GM12878 (cell line): ENCODE results near the gene DIAPH2. TPM values are rescaled to one million over a fixed set of nuclear protein-coding genes. Genes with fewer than 3 reads are reported as not detected.

Source experiments
- ATAC-seq: fragments of 200-7000 bp; cut with Tn5 transposase; 3 replicates; pipeline ENCODE4 v1.9.1; 2020; ENCODE audit warnings: mild to moderate bottlenecking, moderate library complexity
- BruUV-seq: library from RNA; stranded (reverse); fragments of 400-500 nt; replicated peaks from 2 replicates; lab custom pipeline; 2021; lab: Mats Ljungman, UMichigan
- CTCF ChIA-PET: fragments of 300-600 bp; sonication (Branson Sonifier 250); formaldehyde crosslinking; extraction: SDS; loops from one replicate; lab custom pipeline; 2021; ENCODE audit warnings: inconsistent platforms; lab: Yijun Ruan, JAX
- POLR2A ChIA-PET: fragments of 350-600 bp; formaldehyde crosslinking; extraction: SDS; loops from one replicate; lab custom pipeline; 2021; ENCODE audit warnings: inconsistent platforms; lab: Charles Lee
- RAD21 ChIA-PET: fragments of 300-600 bp; sonication (Branson Sonifier 250); formaldehyde crosslinking; loops from one replicate; lab custom pipeline; 2023; ENCODE audit warnings: antibody characterized with exemption; ENCODE audit not compliant: unreplicated experiment; lab: Charles Lee
- SMC1A ChIA-PET: fragments of 300-600 bp; sonication (Branson Sonifier 250); formaldehyde crosslinking; loops from one replicate; lab custom pipeline; 2023; ENCODE audit not compliant: unreplicated experiment, uncharacterized antibody; lab: Charles Lee
- DNase-seq: peaks from one replicate; pipeline ENCODE4 v3.0.0-alpha.2; 2011; ENCODE audit warnings: low read depth, low spot score
- FAIRE-seq: peaks from 3 replicates; lab custom pipeline; 2011; peaks lifted over from hg19 to GRCh38; lab: Jason Lieb, UNC
- H2AFZ ChIP-seq: 2 replicates; pipeline ENCODE4 v1.6.0; 2011; ENCODE audit warnings: low read depth, low read length, control low read depth; ENCODE audit not compliant: control insufficient read depth
- H3K27ac ChIP-seq: 2 replicates; pipeline ENCODE4 v1.5.1; 2011; ENCODE audit warnings: control low read depth; ENCODE audit not compliant: control insufficient read depth, insufficient read depth
- H3K27me3 ChIP-seq, 2 experiments: replicated peaks in 1 of 2; 2 replicates each; pipeline versions ENCODE4 v1.6.0 to v1.6.1; 2011; ENCODE audit warnings: low read length in 1 of 2; ENCODE audit not compliant: control insufficient read depth in 2 of 2, insufficient read depth in 2 of 2
- H3K36me3 ChIP-seq, 2 experiments: 2 replicates each; pipeline ENCODE4 v1.5.1; 2011; ENCODE audit warnings: low read length in 1 of 2; ENCODE audit not compliant: control insufficient read depth in 2 of 2, insufficient read depth in 2 of 2
- H3K4me1 ChIP-seq: 2 replicates; pipeline ENCODE4 v1.6.1; 2011; ENCODE audit warnings: mild to moderate bottlenecking, low read length, moderate library complexity, mixed read lengths; ENCODE audit not compliant: control insufficient read depth, insufficient read depth
- H3K4me2 ChIP-seq: 2 replicates; pipeline ENCODE4 v1.6.0; 2011; ENCODE audit warnings: control low read depth; ENCODE audit not compliant: control insufficient read depth, insufficient read depth
- H3K4me3 ChIP-seq: fragments of 200-600 bp; sonication (generic); 2 replicates; pipeline ENCODE4 v1.5.1; 2016
- H3K79me2 ChIP-seq: 2 replicates; pipeline ENCODE4 v1.6.0; 2011; ENCODE audit warnings: low read length; ENCODE audit not compliant: control insufficient read depth, insufficient read depth
- H3K9ac ChIP-seq: 2 replicates; pipeline ENCODE4 v1.8.0; 2011; ENCODE audit warnings: low read length, control low read depth, mixed read lengths; ENCODE audit not compliant: control insufficient read depth, insufficient read depth
- H3K9me3 ChIP-seq: replicated peaks from 3 replicates; pipeline ENCODE4 v1.5.1; 2011; ENCODE audit warnings: mild to moderate bottlenecking, low read length; ENCODE audit not compliant: control insufficient read depth, insufficient read depth
- H4K20me1 ChIP-seq: 2 replicates; pipeline ENCODE4 v1.6.0; 2011; ENCODE audit not compliant: control insufficient read depth, insufficient read depth
- BHLHE40 ChIP-seq, 2 experiments: fragments of 450-650 bp in 1 of 2; IDR thresholded peaks; 2 replicates each; pipeline ENCODE4 v1.6.1; 2011 to 2017; ENCODE audit warnings: low read depth in 2 of 2, borderline replicate concordance in 1 of 2, improper control_type of control experiment in 1 of 2, low read length in 1 of 2, mild to moderate bottlenecking in 1 of 2
- CBFB ChIP-seq: IDR thresholded peaks from 2 replicates; pipeline ENCODE4 v1.6.1; 2016; ENCODE audit warnings: antibody characterized with exemption, low read depth
- CHD1 ChIP-seq: IDR thresholded peaks from 2 replicates; pipeline ENCODE4 v1.6.1; 2012; ENCODE audit warnings: low read depth, low read length, improper control_type of control experiment
- IKZF1 ChIP-seq: fragments of 450-650 bp; conservative IDR thresholded peaks from 2 replicates; pipeline ENCODE4 v1.6.1; 2017; ENCODE audit warnings: antibody characterized with exemption, mild to moderate bottlenecking
- IKZF2 ChIP-seq, 2 experiments: fragments of 450-650 bp; IDR thresholded peaks; 2 replicates each; pipeline ENCODE4 v1.6.1; 2017; ENCODE audit warnings: mild to moderate bottlenecking in 2 of 2, moderate library complexity in 2 of 2
- MEF2A ChIP-seq: IDR thresholded peaks from 2 replicates; pipeline ENCODE4 v1.6.1; 2011; ENCODE audit warnings: low read depth, mild to moderate bottlenecking, low read length, moderate library complexity; ENCODE audit not compliant: insufficient read depth
- MTA2 ChIP-seq: fragments of 450-650 bp; IDR thresholded peaks from 2 replicates; pipeline ENCODE4 v1.6.1; 2016; ENCODE audit warnings: low read depth, mild to moderate bottlenecking, moderate library complexity
- MTA3 ChIP-seq: IDR thresholded peaks from 2 replicates; pipeline ENCODE4 v1.6.1; 2012; ENCODE audit warnings: low read length, inconsistent platforms, borderline replicate concordance
- RUNX3 ChIP-seq: IDR thresholded peaks from 2 replicates; pipeline ENCODE4 v1.6.1; 2012; ENCODE audit warnings: low read length, inconsistent platforms
- SREBF1 ChIP-seq: IDR thresholded peaks from 2 replicates; pipeline ENCODE4 v1.6.1; 2012; ENCODE audit warnings: mild to moderate bottlenecking, low read length
- SUPT20H ChIP-seq: IDR thresholded peaks from 2 replicates; pipeline ENCODE4 v1.6.1; 2011; ENCODE audit warnings: low read depth, mild to moderate bottlenecking, low read length, moderate library complexity, borderline replicate concordance; ENCODE audit not compliant: control insufficient read depth
- WGBS: methylation state at CpG from one replicate; pipeline ENCODE4 v1.1.6; 2016; ENCODE audit warnings: low lambda C conversion rate; ENCODE audit not compliant: insufficient replicate concordance, insufficient coverage; ENCODE audit errors: missing lambda C conversion rate; 5-methylcytosine and 5-hydroxymethylcytosine counted together
- in situ Hi-C: fragments of 300-500 bp; cut with MboI; formaldehyde crosslinking; loops from 9 replicates; pipeline ENCODE4 v1.14.3; 2018; ENCODE audit warnings: mixed read lengths
- intact Hi-C: fragments of 100-400 bp; cut with micrococcal nuclease; formaldehyde crosslinking; loops from one replicate; pipeline ENCODE4 v1.14.2; 2022; ENCODE audit not compliant: unreplicated experiment
- polyA plus RNA-seq, 11 experiments: library from polyadenylated mRNA; depleted of rRNA in 4 of 11; unstranded in 6 of 11; stranded (reverse) in 5 of 11; fragments of >200 nt; fragmentation: Nextera tagmentation in 4 of 11; fragmentation: Illumina TruSeq in 1 of 11; extraction: Ambion mirVana in 4 of 11; extraction: Trizol in 1 of 11; gene quantifications; 1 replicate in 1 of 11; 2 replicates in 10 of 11; pipeline versions ENCODE4 v1.2.1 to v1.2.3, GENCODE V29; 2011 to 2016; ENCODE audit warnings: inconsistent platforms in 2 of 11, missing spikeins in 2 of 11, low read depth in 1 of 11
- total RNA-seq, 4 experiments: library from RNA; depleted of rRNA in 3 of 4; stranded (reverse); fragments of >200 nt in 3 of 4; fragmentation: Illumina TruSeq in 1 of 4; extraction: Trizol in 1 of 4; gene quantifications; 2 replicates each; pipeline versions ENCODE4 v1.2.1 to v1.2.3, GENCODE V29; 2013 to 2021
- TF ChIP-seq, protein P1 (sequence below): fragments of 450-650 bp; IDR thresholded peaks from 2 replicates; pipeline ENCODE4 v1.6.1; 2017; ENCODE audit warnings: low read depth, mild to moderate bottlenecking, moderate library complexity

DIAPH2 gene
- total and polyA plus RNA-seq, 10 of the 15 experiments (the other 5 are each of a cell fraction or from before 2014, with no cell fraction given): 2.2 to 16.6 (median 8.8) TPM

DNA sequence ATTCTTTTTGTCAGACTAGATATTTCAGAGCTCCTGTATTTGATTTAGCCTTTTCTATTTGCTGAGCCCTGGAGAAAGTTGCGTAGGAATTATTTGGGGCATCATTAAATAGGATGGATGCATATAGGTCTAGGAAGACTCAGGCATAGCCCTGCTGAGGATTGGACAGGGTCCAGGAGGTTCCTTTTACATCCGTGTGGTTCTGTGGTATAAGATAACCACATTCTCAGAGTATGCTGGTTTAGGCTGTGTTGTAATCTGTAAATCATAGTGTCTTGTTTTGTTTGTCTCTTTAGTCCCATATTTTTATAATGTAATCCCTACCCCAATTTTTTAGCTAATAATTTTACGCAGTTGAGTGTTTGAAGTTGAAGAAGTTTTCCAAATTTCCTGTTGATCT is 712.7 kb downstream of the DIAPH2 start:
- ChIA-PET CTCF (interaction anchor here (0.7 to 0.9 kb wide), 3 partner anchors 31 to 172 kb away, joined by 3 read pairs; no protein-coding TSS in a partner anchor), RAD21 (interaction anchor here (0.9 kb wide), 1 partner anchor 166 kb away, joined by 3 read pairs; no protein-coding TSS in a partner anchor), SMC1A (interaction anchor here (1.5 kb wide), 3 partner anchors 31 to 215 kb away, joined by 4 read pairs; no protein-coding TSS in a partner anchor), POLR2A (no interaction called here)
- no peaks in the 10 kb centered on the region for H3K79me2 ChIP-seq
- H3K27me3 ChIP-seq: no peaks in the 10 kb centered on the region
- no peak for ATAC-seq
- no TSS peak for BruUV-seq
- no peaks in the 10 kb centered on the region for H4K20me1 ChIP-seq
- WGBS: 57% methylated on average over 3 of the region's 3 CpGs
- no peak for FAIRE-seq
- H3K4me2 ChIP-seq: no peak overlapping the region
- H2AFZ ChIP-seq: no peak overlapping the region
- 0 out of 2 replicates have a peak, but pooled peaks have one; percentile 29 for TF ChIP-seq RUNX3
- TF ChIP-seq IKZF2 (IDR thresholded peaks at IDR 0.05): no peak
- intact Hi-C loops: loop anchor here (5.0 kb wide), 1 partner anchor 290 kb away; no protein-coding TSS in a partner anchor
- in situ Hi-C loops: no loop called here
- no peaks in the 10 kb centered on the region for H3K36me3 ChIP-seq
- H3K4me1 ChIP-seq: peaks cover 17% of the 10 kb centered on the region
- H3K9ac ChIP-seq: no peak overlapping the region
- no peak overlapping the region for H3K4me3 ChIP-seq
- H3K9me3 ChIP-seq: no peaks in the 10 kb centered on the region
- DNase-seq: no peak
- peak overlapping the region; percentile 69; the same call in 1 of the 2 replicates for H3K27ac ChIP-seq

DNA sequence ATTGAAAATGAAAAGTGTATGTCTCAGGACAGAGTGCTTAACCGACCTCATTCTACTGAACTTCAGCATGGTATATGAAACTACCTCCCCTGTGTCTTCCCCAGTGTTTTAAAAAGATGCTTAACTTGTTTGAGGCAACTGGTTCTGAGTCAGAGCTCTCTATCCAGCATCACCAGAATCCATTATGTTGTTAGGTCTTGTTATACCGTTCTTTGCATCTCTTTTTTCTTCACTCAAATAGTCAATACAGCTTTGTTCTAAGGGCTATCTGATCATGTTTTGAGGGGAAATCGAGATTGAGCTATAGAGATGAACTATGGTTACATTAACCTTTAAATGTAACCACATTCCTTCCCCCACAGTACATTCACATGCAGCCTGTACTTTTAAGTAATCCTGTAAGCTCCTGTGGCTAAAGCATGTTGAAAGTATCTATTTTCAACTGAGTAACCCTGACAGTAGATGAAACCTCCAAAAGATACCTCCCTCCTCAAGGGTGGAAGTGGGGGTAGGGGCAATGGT is 713.4 kb downstream of the DIAPH2 start:
- H3K27me3 ChIP-seq: no peaks in the 10 kb centered on the region
- ChIA-PET CTCF (interaction anchor here (0.7 to 0.9 kb wide), 3 partner anchors 32 to 171 kb away, joined by 3 read pairs; no protein-coding TSS in a partner anchor), POLR2A (no interaction called here), SMC1A (interaction anchor here (0.7 to 1.5 kb wide), 5 partner anchors 32 to 214 kb away, joined by 3 to 4 read pairs (median 4); no protein-coding TSS in a partner anchor), RAD21 (interaction anchor here (0.9 kb wide), 1 partner anchor 166 kb away, joined by 3 read pairs; no protein-coding TSS in a partner anchor)
- peak overlapping the region; percentile 23; the same call in 1 of the 2 replicates for H2AFZ ChIP-seq
- no peaks in the 10 kb centered on the region for H3K79me2 ChIP-seq
- intact Hi-C loops (loop anchor here (1.0 to 5.0 kb wide), 2 partner anchors 69 to 289 kb away; no protein-coding TSS in a partner anchor), in situ Hi-C loops (no loop called here)
- H3K9me3 ChIP-seq: no peaks in the 10 kb centered on the region
- peak; percentile 55 for DNase-seq
- no TSS peak for BruUV-seq
- WGBS: 0% methylated on average over 3 of the region's 3 CpGs
- no peaks in the 10 kb centered on the region for H3K36me3 ChIP-seq
- peak overlapping the region; percentile 69 for H3K27ac ChIP-seq
- H3K4me1 ChIP-seq: peaks cover 23% of the 10 kb centered on the region
- no peak overlapping the region for H3K4me3 ChIP-seq
- no peaks in the 10 kb centered on the region for H4K20me1 ChIP-seq
- no peak overlapping the region for H3K9ac ChIP-seq
- peak; percentile 86 for FAIRE-seq
- H3K4me2 ChIP-seq: peak overlapping the region; percentile 55; the same call in 1 of the 2 replicates
- peak; percentile 65 for ATAC-seq
- peak; percentile 35 to 39; a peak in 1 of 4 replicates for TF ChIP-seq BHLHE40 (IDR thresholded peaks at IDR 0.05; ENCODE audit: borderline replicate concordance in 1 of 2, low read depth in 2 of 2, low read length in 1 of 2)
- TF ChIP-seq MEF2A: 0 out of 2 replicates have a peak, but pooled peaks have one; percentile 34
- TF ChIP-seq SUPT20H: no peak
- no peak for TF ChIP-seq MTA3
- TF ChIP-seq RUNX3: peak; percentile 82
- TF ChIP-seq, protein P1, sequence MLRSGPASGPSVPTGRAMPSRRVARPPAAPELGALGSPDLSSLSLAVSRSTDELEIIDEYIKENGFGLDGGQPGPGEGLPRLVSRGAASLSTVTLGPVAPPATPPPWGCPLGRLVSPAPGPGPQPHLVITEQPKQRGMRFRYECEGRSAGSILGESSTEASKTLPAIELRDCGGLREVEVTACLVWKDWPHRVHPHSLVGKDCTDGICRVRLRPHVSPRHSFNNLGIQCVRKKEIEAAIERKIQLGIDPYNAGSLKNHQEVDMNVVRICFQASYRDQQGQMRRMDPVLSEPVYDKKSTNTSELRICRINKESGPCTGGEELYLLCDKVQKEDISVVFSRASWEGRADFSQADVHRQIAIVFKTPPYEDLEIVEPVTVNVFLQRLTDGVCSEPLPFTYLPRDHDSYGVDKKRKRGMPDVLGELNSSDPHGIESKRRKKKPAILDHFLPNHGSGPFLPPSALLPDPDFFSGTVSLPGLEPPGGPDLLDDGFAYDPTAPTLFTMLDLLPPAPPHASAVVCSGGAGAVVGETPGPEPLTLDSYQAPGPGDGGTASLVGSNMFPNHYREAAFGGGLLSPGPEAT: no peak
- TF ChIP-seq MTA2: 0 out of 2 replicates have a peak, but pooled peaks have one; percentile 14
- TF ChIP-seq CBFB: peak; percentile 48; the same call in 1 of the 2 replicates
- TF ChIP-seq SREBF1: no peak
- TF ChIP-seq CHD1: no peak
- no peak for TF ChIP-seq IKZF1
